GM10248 (cell line): Measurements from ENCODE around the gene CRKL.

Experiments used
- CTCF ChIA-PET: fragments of 300-600 bp; sonication (Branson Sonifier 250); formaldehyde crosslinking; extraction: SDS; loops from one replicate; lab custom pipeline; 2021; ENCODE audit warnings: antibody characterized with exemption; lab: Yijun Ruan, JAX
- POLR2A ChIA-PET: fragments of 350-650 bp; sonication (Branson Sonifier 250); formaldehyde crosslinking; extraction: SDS; loops from one replicate; lab custom pipeline; 2020; ENCODE audit warnings: antibody characterized with exemption; lab: Yijun Ruan, JAX
- DNase-seq: peaks from one replicate; pipeline ENCODE4 v3.0.0; 2012; ENCODE audit errors: extremely low spot score
- TF ChIP-seq, protein P1 (sequence below): IDR thresholded peaks from 2 replicates; pipeline ENCODE4 v1.5.1; 2012; ENCODE audit warnings: mild to moderate bottlenecking, low read depth; ENCODE audit errors: extremely low read depth, missing control alignments, control extremely low read depth

CRKL gene

DNA sequence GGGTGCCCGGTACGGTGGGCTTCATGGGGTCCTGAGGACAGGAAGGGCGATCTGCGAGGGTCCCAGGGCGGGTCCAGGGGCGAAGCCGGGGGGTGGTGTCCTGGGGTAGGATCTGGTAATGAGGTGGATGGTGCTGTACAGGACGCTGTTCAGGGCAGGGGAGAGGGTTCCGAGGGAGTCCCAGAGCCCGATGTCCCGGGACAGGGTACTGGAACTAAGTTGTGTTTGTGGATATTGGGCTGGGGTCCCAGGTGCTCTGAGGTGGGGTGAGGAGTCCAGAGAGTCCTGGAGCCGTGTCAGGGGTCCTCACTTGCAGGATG, 65.3 kb downstream of the CRKL start:
- TF ChIP-seq, protein P1, sequence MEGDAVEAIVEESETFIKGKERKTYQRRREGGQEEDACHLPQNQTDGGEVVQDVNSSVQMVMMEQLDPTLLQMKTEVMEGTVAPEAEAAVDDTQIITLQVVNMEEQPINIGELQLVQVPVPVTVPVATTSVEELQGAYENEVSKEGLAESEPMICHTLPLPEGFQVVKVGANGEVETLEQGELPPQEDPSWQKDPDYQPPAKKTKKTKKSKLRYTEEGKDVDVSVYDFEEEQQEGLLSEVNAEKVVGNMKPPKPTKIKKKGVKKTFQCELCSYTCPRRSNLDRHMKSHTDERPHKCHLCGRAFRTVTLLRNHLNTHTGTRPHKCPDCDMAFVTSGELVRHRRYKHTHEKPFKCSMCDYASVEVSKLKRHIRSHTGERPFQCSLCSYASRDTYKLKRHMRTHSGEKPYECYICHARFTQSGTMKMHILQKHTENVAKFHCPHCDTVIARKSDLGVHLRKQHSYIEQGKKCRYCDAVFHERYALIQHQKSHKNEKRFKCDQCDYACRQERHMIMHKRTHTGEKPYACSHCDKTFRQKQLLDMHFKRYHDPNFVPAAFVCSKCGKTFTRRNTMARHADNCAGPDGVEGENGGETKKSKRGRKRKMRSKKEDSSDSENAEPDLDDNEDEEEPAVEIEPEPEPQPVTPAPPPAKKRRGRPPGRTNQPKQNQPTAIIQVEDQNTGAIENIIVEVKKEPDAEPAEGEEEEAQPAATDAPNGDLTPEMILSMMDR, result no peak
- no peak for DNase-seq
- ChIA-PET CTCF (interaction anchor here (0.7 to 3.3 kb wide), 14 partner anchors 9 to 119 kb away, joined by 3 to 11 read pairs (median 6); partner anchors contain the start of gene AIFM3), POLR2A (interaction anchor here (0.5 to 2.2 kb wide), 5 partner anchors 8 to 390 kb away, joined by 3 to 13 read pairs (median 4); partner anchors contain the start of gene THAP7)

DNA sequence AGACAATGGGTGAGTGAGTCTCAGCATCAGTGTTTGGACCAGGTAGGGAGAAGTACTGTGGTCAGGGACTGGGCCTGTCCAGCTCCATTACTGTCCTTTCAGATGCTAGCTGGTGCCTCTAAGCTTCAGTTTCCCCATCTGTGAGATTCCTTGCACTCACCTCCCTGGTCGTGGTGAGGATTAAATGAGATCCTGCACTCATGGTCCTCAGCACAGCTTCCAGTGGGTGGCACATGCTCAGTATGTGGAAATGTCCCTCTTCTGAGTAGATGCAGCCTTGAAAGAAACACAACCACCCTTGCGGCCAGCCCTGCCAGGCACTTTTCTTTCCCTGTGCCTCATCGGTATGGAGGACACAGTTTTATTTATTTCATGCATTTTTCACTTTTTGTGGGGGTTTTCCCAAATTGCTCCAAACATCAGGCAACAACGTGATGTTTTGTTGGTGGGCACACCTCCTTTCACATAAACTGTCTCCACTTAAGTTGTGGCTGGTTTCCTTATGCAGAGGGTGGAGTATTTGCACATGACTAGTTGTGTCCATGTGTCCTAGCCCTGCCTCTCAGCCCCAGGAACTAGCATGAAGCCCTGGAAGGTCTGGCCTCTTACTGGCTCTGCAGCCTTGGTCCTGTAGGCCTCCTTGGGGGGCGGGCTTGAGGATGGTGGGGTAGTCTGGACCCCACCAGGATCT, 66.0 kb downstream of the CRKL start:
- TF ChIP-seq, protein P1, result no peak
- no peak for DNase-seq
- POLR2A ChIA-PET, result no interaction called here
- CTCF ChIA-PET, result interaction anchor here (1.2 to 3.3 kb wide), 7 partner anchors 8 to 119 kb away, joined by 3 to 11 read pairs (median 9); partner anchors contain the start of gene AIFM3

DNA sequence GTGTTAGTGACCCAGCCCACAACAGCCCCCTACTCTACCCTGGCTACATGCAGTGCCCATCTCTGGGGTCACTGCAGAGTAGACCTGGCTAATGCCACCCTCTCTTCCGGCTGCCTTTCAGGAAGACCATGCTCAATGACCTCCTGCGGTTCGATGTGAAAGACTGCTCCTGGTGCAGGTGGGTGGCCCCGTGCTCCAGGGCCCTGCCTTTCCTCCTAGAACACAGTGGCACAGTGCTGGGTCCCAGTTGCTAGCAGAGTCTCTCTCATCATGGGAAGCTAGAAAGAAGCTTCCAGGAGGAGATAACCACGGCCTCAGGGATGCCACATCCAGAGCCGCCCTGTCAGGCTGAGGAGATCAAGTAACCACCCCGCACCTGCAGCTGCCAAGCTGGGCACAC, 68.5 kb downstream of the CRKL start:
- ChIA-PET CTCF (no interaction called here), POLR2A (no interaction called here)
- no peak for DNase-seq
- TF ChIP-seq, protein P1, result no peak

DNA sequence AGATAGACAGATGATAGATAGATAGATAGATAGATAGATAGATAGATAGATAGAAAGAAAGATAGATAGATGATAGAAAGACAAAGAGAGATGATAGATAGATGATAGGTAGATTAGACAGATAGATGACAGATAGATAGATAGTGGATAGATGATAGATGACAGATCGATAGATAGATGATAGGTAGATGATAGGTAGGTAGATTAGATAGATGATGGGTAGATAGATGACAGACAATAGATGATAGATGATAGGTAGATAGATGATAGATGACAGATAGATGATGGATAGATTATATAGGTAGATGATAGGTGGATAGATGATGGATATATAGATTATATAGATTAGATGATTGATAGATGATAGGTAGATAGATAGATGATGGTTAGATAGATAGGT, 69.2 kb downstream of the CRKL start:
- TF ChIP-seq, protein P1, result no peak
- DNase-seq, result no peak
- CTCF ChIA-PET, result interaction anchor here (1.2 kb wide), 1 partner anchor 72 kb away, joined by 3 read pairs; no protein-coding TSS in a partner anchor
- POLR2A ChIA-PET, result no interaction called here

DNA sequence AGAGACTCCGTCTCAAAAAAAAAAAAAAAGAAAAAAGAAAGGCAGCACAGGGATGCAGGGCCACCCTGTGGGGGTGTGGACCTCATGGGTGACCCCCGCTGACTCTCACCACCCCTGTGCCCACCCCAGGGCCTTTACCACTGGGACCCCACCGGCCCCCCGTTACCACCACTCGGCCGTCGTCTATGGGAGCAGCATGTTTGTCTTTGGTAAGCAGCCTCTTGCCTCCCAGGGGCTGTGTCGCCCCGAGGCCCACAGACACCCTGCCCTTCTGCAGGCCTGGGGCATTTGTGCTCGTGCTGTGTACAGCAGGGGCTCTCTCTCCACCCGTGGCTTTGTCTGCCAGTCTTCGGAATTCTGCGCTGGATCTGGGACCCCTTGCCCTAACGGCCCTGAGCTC, 70.2 kb downstream of the CRKL start:
- no peak for DNase-seq
- TF ChIP-seq, protein P1, result no peak
- ChIA-PET POLR2A (no interaction called here), CTCF (interaction anchor here (0.9 kb wide), 1 partner anchor 102 kb away, joined by 3 read pairs; no protein-coding TSS in a partner anchor)

DNA sequence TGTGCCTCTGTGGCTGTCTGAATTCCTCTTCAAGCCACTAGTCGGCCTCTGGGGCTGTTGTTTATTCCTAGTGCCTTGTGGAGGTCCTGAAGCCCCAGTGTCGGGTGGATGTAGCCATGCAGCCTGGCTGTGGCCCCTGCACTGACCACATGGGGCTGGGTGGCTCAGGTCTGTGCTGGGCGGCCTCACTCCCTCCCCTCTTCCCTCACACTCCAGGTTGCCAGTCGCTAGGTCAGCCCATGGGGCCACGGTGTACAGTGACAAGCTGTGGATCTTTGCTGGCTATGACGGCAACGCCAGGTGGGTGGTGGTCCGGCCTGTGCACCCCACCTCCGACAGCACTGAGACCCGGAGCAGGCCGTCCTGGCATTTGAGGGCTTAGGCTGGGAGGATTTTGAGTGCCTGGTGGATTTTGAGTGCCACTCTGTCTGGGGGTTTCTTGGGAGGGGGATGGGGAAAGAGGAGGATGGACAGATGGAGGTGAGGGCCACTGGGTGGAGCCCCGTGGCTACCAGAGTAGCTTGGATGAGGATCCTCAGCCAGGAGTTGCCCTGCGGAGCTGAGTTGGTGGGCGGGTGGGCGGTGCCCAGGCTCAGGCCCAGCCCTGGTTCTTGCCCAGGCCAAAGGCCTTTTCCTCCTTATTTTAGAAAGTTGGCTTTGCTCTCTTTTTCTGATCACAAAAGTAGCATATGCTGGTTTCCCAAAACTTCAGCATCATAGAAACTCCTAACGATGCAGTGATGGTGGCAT, 71.5 kb downstream of the CRKL start:
- DNase-seq, result no peak
- ChIA-PET POLR2A (interaction anchor here (0.6 kb wide), 1 partner anchor 134 kb away, joined by 7 read pairs; no protein-coding TSS in a partner anchor), CTCF (no interaction called here)
- TF ChIP-seq, protein P1, result no peak
